GM10248 (cell line): ENCODE measurements around the gene GRXCR1.

Experiments
- CTCF ChIA-PET: fragments of 300-600 bp; sonication (Branson Sonifier 250); formaldehyde crosslinking; extraction: SDS; loops from one replicate; lab custom pipeline; 2021; ENCODE audit warnings: antibody characterized with exemption; lab: Yijun Ruan, JAX
- POLR2A ChIA-PET: fragments of 350-650 bp; sonication (Branson Sonifier 250); formaldehyde crosslinking; extraction: SDS; loops from one replicate; lab custom pipeline; 2020; ENCODE audit warnings: antibody characterized with exemption; lab: Yijun Ruan, JAX
- DNase-seq: peaks from one replicate; pipeline ENCODE4 v3.0.0; 2012; ENCODE audit errors: extremely low spot score
- TF ChIP-seq, protein P1 (sequence below): IDR thresholded peaks from 2 replicates; pipeline ENCODE4 v1.5.1; 2012; ENCODE audit warnings: mild to moderate bottlenecking, low read depth; ENCODE audit errors: extremely low read depth, missing control alignments, control extremely low read depth

The GRXCR1 gene

DNA sequence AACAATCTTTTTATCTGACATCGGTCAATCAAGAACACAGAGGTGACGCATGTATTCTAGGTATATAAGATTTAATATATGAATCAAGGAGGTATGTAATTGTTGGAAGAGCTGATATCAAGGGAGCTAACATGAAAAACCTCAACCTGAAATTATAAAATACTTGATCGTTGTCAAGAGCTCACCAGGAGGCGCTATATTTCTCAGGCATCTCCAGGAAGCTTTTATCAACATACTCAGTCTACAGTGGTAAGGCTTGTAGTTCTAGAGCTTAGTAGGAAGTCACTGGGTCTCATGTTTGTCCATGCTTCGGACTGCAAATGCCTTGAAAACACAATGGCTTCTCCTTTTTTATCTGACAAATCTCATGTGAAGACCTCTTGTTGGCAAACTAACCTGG lies 156.1 kb downstream of the GRXCR1 start:
- DNase-seq = no peak
- CTCF ChIA-PET = interaction anchor here (1.3 to 1.5 kb wide), 2 partner anchors 11 to 36 kb away, joined by 3 to 4 read pairs; no protein-coding TSS in a partner anchor
- POLR2A ChIA-PET = no interaction called here
- TF ChIP-seq, protein P1, sequence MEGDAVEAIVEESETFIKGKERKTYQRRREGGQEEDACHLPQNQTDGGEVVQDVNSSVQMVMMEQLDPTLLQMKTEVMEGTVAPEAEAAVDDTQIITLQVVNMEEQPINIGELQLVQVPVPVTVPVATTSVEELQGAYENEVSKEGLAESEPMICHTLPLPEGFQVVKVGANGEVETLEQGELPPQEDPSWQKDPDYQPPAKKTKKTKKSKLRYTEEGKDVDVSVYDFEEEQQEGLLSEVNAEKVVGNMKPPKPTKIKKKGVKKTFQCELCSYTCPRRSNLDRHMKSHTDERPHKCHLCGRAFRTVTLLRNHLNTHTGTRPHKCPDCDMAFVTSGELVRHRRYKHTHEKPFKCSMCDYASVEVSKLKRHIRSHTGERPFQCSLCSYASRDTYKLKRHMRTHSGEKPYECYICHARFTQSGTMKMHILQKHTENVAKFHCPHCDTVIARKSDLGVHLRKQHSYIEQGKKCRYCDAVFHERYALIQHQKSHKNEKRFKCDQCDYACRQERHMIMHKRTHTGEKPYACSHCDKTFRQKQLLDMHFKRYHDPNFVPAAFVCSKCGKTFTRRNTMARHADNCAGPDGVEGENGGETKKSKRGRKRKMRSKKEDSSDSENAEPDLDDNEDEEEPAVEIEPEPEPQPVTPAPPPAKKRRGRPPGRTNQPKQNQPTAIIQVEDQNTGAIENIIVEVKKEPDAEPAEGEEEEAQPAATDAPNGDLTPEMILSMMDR = no peak

DNA sequence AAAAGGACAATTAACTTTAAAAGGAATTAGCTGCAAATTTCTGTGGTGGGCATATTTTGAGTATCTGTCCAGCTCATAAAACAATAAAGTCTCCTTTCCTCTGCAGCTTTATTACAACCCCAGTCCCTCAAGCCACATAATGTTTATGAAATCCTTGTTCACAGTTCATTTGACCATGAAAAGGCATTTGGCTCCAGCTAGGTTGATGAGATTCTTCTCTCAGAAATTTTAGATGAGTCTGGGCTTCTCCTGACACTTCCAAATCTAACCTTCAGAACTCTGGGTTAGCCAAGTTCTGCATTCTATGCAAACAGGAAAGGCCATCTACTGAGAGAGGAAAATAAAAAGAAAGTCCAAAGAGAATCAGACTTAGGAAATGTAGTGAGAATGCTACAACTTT lies 156.8 kb downstream of the GRXCR1 start:
- DNase-seq = no peak
- CTCF ChIA-PET = interaction anchor here (1.3 kb wide), 1 partner anchor 37 kb away, joined by 3 read pairs; no protein-coding TSS in a partner anchor
- POLR2A ChIA-PET = no interaction called here
- TF ChIP-seq, protein P1 = no peak

DNA sequence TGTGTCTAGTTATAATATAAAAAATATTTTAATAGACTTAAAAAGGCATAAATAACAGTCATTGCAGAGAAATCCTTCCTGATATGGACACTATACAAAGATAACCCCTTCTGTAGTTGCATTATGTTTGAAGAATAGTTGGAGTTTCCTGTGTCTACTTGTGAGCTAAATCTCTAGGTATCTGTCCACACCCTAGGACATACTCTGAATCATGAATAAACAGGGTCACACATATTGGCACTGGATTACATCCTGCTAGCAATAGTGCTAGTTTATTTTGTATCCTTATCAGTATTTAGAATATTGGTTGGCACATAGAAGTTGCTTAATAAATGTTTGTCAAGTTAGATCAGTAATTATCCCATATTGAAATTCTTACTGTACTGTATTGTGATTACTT lies 173.9 kb downstream of the GRXCR1 start:
- POLR2A ChIA-PET = no interaction called here
- CTCF ChIA-PET = no interaction called here
- TF ChIP-seq, protein P1 = no peak
- no peak for DNase-seq

DNA sequence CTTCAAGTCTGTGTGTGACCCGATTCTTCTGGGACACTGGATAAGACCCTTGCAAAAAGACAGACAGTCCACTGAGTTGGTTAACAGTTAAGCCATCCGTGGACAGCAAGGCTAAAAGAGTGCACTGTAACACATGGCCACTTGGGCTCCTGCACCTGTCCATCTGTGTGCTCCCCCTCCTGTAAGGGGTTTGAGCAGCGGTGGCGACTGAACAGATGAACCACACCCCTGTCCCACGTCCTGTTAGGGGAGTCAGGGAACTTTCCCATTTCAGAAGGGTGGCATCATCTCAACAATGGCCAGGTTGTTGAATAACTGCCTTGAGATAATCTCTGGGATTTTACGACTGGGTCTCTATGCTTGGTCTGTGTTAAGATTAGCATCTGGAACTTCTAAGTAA lies 178.6 kb downstream of the GRXCR1 start:
- TF ChIP-seq, protein P1 = no peak
- DNase-seq = no peak
- POLR2A ChIA-PET = no interaction called here
- CTCF ChIA-PET = no interaction called here
